Adipose tissue (tissue), 3 donors: ENCODE data around the gene TAF4. TPM values are rescaled to one million over a fixed set of nuclear protein-coding genes. Genes with fewer than 3 reads are reported as not detected.

Source experiments
- H3K27ac ChIP-seq: one replicate; pipeline ENCODE4 v1.5.1; 2013; ENCODE audit warnings: low read depth, low read length
- WGBS, 3 donors: extraction: QIAGEN DNeasy Blood & Tissue Kit; methylation state at CpG; one replicate each; pipeline ENCODE4 v1.1.7; 2013; 5-methylcytosine and 5-hydroxymethylcytosine counted together
- polyA plus RNA-seq, 3 donors: library from polyadenylated mRNA; stranded (reverse); fragments of 200-250 nt; gene quantifications; one replicate each; pipeline ENCODE4 v1.2.3, GENCODE V29; 2013
- donor health status: healthy with polysubstance abuse.
- donor health status: Bipolar disorder and iron deficiency.
- donor health status: healthy.

TAF4 gene
- polyA plus RNA-seq, 3 donors, result 4.5 to 5.8 (median 5.0) TPM

DNA sequence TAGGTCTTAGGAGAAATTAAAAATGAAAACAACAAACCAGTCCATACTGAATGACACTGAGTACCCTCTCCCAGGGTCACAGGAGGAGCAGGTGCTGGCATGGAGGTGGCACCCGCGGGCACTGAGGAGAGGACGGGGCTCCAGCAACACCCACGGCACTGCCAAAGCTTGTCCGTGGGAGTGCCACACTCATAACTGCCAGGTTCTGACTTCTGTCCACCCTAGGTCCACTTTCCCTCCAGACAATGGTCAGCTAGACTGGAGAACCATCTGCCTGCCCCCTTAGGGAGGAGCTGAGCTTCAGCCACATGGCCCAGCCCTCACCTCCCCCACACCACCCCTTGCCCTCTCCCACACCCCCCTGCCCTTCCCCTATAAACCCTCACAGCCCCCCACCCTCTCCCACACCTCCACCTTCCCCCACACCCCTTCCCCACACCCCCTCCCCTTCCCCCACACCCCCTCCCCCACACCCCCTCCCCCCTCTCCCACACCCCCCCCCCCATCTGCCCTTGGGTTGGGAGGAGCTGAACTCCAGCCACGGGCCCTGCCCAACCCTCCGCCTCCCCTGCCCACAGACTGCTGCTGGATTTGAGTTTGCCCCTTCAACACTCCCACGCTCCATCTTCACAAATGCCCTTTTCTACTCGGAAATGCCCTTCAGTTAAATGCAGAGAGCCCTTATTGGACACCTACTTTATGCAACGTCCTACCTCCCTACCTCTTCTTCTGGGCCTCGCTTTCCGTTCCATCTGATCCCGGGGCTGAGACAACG, 129.6 kb downstream of the TAF4 start:
- no peak overlapping the region for H3K27ac ChIP-seq
- 81 to 93% (median 84%) methylated on average over 12 to 14 of the region's 14 CpGs for WGBS, 3 donors

DNA sequence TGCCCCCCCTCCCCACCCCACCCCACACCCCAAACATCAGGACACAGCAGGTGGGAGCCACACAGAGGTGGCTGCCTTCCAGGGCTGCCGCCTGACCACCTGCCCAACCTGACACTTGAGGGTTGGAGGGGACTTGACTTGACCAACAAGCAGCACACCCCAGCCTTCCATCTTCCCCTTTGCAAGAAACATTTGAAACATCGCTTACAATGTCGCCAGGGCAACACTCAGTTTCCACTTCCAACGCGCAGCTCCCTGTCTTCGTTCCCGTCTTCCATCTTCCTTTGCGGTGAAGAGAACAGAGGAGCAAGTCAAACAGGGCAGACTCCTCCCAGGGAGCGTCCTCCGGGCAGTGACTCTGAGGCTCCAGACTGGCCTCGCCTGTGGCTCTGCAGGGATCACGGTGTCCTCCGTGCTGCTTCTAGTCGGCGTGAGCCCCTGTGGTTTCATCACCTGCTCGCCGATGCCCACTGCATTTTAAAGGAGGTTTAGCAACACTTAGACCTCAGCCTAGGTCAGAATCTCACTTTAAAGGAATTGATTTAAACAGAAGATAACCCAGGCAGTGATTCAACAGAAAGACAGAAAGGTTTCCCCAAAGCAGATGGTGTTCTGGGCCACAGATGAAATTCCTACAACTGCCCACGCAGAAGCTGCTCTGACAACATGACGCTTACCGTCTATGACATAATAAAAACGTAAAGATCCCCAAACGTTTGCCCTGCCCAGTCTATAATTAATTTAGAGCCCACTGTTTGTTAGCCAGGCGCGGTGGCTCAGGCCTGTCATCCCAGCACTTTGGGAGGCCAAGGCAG, 130.8 kb downstream of the TAF4 start:
- 57 to 73% (median 59%) methylated on average over 24 of the region's 24 CpGs for WGBS, 3 donors
- no peak overlapping the region for H3K27ac ChIP-seq

DNA sequence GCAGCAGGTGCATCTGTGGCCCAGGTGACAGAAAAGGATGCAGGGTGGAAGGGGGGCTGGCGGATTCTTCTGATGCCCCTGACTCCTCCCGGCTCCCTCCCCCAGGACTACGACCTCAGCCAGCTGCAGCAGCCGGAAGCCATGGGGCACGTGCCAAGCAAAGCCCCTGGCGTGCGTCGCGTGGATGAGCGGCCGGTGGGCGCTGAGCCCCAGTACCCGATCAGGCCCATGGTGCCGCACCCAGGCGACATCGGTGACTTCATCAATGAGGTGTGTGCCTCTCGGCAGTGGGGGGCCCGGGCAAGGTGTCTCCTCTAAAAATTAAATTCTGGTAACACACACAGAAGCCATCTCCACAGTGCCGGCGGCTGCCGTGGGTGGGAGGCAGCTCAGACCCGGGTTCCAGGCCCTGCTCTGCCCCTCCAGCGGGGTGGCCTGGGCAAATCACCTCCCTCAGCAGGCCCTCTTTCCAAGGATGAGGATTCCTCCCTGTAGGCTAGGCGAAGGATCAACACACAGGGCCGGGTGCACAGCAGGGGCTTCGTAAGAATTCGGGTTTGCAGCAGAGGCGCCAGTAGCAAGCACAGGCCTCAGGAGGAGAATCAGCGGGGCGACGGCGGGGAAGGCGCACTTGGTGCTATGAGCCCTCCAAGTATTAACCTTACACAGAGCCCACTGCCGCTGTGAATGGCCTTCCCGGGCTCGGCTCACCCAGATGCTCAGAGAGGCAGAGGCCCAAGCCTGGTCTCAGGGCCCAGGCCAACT, 131.5 kb downstream of the TAF4 start:
- no peak overlapping the region for H3K27ac ChIP-seq
- WGBS, 3 donors, result 77 to 83% (median 78%) methylated on average over 35 to 36 of the region's 36 CpGs

DNA sequence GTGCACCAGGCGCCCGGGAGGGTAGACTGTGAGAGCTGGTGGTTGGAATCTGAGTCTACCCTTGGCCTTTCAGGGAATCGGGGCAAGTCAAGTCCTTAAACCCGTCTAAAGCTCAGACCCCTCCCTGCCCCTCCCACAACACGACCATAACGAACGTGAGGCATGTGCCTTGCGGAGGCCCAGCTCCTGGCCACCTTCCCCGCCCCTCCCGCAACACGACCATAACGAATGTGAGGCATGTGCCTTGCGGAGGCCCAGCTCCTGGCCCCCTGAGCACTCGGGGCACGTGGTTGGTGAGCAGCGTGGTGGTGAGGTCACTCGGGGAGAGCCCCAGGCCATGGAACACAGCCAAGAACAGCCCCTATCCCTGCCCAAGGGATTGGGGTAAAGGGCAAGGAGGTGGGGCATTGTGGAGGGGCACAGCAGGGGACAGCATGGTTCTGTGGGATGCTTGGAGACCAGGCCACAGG, 132.2 kb downstream of the TAF4 start:
- WGBS, 3 donors, result 54 to 69% (median 62%) methylated on average over 17 of the region's 17 CpGs
- H3K27ac ChIP-seq, result no peak overlapping the region

DNA sequence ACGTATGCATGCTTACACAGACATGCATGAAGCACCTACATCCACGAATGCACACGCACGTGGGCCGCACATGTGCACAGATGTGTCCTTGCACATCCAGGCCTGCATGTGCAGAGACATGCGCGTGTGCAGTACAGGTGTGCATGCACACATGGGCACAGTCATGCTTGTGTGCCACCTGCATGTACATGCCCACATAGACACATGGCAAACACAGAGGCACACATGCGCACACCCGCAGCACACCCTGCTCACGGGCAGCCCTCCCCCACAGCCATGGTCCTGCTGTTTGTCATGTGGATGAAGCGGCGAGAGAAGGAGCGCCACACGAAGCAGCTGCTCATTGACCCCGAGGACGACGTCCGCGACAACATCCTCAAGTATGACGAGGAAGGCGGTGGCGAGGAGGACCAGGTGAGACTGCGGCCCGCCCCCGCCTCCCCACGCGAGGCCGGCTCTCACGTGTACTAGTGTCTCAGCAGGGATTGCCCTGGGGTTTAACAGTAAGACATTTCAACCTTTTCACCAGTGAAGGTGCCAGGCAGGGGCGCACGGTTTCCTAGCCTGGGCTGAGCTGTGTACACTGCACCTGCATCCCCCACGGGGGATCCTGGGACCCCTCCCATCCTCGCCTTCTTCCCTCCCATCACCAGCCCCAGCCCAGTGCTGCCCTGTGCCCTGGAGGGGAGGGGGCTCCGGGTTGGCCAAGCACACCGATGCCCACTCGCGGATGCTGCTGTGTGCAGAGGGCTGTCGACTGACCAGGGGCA, 132.8 kb downstream of the TAF4 start:
- 88 to 91% (median 89%) methylated on average over 38 of the region's 38 CpGs for WGBS, 3 donors
- H3K27ac ChIP-seq, result no peak overlapping the region

DNA sequence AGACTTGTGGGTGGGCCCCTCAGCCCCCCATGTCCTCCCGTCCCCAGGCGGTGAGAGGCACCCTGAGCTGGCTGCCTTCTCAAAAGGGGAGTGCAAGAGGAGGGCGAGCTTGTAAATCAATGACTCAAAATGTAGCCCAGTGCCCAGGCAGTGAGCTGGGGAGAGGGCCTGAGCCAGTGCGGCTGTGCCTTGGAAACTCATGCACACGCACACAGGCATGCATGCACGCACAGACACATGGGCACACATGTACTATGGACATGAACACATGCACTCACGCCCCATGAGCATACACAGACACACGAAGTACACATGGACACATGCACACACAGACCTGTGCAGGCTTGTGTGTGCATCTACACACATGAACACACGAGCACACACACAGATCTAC, 133.5 kb downstream of the TAF4 start:
- H3K27ac ChIP-seq, result no peak overlapping the region
- 78 to 92% (median 79%) methylated on average over 9 of the region's 9 CpGs for WGBS, 3 donors

DNA sequence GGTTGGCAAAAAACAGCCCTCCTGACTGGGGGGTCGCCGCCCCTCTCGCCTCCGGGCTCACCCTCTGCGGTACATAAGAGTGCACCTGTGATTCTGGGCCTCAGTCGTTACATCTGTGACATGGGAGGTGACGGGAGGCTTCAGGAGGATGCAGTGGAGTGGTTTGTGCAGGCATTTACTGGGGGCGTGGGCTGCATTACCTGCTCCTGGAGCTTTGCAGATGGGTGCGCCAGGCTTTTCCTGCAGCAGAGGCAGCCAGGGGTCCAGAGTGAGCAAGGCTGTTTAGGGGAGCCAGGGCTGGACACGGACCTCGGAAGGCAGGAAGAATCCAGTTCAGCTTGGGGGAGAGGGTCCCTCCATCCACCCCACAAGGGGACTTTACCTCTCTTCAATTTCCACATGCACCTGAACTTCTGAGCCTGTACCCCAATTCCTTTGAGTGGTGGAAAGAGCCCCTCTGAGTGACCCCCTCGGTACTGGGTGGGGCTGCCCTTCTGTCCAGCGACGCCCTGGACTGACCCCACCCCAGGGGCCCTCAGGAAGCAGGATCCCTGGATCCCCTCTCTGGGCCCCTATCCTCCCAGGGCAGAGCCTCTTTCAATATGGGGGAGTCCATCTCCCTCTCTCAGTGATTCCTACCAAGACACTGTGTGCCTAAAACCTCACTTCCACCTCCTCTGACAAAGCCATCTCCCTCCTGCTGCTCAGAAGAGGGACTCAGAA, 134.0 kb downstream of the TAF4 start:
- 83 to 92% (median 86%) methylated on average over 14 of the region's 14 CpGs for WGBS, 3 donors
- H3K27ac ChIP-seq, result no peak overlapping the region

DNA sequence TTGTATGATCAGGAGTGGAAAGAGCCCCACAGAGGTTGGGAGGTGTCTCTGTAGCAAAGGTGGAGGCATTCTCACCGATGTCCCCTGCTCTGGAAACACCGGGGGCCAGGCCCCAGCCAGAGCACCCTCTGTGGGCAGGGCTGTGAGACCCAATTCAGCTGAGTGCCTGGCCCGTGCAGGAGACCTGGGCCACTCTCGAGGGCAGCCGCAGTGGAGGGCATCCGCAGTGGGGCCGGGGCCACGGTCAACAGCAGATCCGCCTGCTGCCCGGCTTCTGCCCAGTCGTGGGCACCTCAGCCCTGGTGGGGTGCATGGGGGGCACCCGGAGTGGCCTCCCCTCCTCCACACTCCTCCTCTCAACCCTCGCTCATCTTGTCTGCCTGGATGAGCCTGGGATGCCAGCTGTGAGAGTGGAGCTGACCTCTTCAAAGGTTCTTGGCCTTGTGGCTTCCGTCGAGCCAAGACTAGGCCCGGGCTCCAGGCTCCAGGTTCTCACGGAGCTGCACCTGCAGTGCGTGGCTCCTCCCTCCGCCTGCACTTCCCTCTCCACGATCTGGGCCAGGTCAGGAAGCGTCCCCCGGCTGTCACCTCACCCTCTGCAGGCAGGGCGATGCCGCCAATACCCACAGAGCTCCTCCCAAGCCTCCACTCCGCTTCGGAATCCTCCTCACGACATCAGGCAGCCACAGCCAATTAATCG, 134.8 kb downstream of the TAF4 start:
- 79 to 88% (median 86%) methylated on average over 28 of the region's 28 CpGs for WGBS, 3 donors
- no peak overlapping the region for H3K27ac ChIP-seq

DNA sequence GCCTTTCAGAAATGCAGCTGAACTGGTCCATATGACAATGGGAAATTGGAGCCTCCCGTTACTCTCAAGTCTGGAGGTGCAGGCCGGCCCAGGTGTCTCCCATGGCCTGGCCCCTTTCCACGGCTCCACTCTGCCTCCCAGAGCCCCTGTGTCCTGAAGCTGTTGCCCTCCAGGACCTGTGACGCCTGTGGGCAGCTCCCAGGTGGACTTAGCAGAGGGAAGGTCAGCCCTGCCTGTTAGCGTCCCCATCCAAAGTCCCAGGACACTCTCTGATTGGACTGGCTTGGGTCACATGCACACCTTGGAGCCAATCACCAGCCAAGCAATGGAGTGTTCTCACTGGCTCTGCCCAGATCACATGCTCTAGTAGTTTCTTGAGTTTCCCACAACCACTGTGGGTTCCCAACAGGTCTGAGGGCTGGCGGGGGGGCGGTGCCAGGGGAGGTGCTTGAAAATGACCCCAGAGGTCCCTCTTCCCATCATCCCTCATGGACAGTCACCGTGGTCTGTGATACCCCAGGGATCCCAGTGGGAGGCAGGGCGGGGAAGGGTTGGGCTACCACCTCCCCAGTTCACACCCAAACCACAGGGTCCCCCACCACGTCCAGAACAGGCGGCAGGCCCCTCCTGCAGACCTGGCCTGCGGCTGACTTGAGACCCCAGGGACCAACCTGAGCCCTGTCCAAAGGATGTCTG, 135.6 kb downstream of the TAF4 start:
- no peak overlapping the region for H3K27ac ChIP-seq
- WGBS, 3 donors, result 86 to 94% (median 88%) methylated on average over 12 of the region's 12 CpGs

DNA sequence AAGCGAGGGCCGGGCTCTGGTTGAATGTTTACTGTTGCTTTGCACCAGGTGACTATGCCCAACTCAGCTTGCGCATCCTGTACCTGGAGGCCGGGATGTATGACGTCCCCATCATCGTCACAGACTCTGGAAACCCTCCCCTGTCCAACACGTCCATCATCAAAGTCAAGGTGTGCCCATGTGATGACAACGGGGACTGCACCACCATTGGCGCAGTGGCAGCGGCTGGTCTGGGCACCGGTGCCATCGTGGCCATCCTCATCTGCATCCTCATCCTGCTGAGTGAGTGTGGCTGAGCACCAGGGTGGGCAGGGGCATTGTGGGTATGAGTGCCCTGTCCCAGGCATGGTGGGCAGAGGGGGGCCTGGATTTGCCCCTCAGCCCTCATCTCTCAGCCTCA, 136.1 kb downstream of the TAF4 start:
- H3K27ac ChIP-seq, result no peak overlapping the region
- 95 to 97% (median 96%) methylated on average over 12 of the region's 12 CpGs for WGBS, 3 donors

DNA sequence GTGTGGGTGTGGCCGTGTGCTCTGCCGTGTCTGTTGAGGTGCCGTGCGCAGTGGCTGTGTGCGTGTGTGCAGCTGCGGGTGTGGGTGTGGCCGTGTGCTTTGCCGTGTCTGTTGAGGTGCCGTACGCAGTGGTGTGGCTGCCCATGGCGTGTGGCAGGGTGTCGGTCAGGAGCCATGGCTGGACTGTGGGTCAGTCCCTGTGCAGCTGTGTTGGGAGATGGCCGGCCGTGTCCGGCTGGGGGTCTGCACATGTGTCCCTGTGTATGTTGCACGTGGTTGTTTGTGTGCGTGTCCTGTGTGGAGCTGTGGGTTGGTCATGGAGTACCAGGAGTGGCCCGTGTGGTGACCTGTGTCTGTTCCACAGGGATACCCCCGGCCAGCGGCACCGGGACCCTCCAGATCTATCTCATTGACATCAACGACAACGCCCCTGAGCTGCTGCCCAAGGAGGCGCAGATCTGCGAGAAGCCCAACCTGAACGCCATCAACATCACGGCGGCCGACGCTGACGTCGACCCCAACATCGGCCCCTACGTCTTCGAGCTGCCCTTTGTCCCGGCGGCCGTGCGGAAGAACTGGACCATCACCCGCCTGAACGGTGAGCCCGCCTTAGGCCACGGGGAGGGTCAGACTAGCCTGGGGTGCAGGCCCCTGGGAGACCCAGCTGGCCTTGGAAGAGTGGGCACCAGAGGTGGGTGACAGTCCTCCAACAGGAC, 137.7 kb downstream of the TAF4 start:
- WGBS, 3 donors, result 92 to 93% (median 93%) methylated on average over 43 of the region's 43 CpGs

DNA sequence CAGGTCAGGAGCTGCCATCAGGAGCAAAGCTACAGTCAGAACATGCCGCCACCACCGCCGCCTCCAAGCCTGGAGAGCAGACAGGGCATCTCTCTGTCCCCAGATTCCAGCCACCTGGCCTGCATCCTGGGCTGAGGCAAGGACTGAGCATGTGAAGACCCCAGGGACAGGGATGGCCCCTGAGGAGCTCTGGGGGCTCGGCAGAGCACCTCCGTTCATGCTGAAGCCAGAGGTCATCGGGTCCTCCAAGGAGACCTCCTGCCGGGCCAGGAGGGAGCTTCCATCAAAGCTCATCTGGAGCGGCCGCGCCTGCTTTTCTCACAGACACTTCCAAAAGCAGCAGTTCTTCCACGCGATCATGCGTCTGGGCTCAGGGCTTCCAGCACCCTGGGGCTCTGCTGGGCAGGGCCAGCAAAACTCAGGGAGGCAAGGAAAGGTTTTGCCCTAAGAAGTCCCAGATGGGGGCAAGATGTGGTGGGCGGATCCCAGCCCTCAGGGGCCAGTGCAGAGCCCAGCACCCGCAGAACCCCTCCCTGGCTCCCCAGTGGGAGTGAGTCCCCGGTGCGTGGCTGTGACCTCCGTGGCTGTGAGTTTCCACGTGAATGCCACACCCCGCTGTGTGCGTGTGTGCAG, 138.4 kb downstream of the TAF4 start:
- no peak overlapping the region for H3K27ac ChIP-seq
- 85 to 89% (median 88%) methylated on average over 21 of the region's 21 CpGs for WGBS, 3 donors

More for the DNA sequence above, 137.7 kb downstream of the TAF4 start:
- H3K27ac ChIP-seq, result no peak overlapping the region

DNA sequence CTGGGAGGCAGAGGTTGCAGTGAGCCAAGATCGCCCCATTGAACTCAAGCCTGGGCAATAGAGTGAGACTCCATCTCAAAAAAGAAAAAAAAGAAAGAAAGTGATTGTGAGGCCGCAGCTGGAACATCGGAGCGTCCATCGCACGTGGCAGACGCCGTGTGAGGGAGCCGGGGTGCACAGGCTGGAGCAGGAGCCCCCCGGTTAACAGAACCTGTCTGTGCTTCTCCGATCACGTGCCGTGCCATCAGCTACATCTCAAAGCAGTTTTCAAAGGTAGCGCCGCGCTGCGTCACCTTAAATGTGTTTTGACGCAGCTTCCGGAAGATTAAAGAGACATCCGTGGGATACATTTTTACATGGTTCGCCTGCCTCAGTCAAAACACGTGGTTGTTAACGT, 138.9 kb downstream of the TAF4 start:
- 88 to 90% (median 89%) methylated on average over 23 of the region's 23 CpGs for WGBS, 3 donors

DNA sequence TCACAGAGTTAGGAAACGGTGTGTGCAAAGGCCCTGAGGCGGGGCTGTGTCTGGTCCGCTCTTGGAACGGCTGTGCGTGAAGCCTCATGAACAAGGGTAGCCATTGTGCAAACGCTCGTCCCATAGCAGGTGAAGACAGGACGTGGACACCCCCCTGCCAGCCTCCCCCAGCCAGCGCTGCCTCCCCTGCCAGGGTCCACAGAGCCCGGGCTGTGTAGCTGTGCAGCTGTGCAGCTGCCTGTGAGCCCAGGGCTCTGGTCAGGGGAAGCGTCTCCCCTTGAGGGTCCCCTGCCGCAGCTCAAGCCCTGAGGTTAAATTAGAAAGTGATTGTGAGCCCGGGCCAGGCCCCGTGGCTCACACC, 139.4 kb downstream of the TAF4 start:
- 79 to 88% (median 84%) methylated on average over 13 to 14 of the region's 14 CpGs for WGBS, 3 donors
- no peak overlapping the region for H3K27ac ChIP-seq

More for the DNA sequence above, 138.9 kb downstream of the TAF4 start:
- H3K27ac ChIP-seq, result no peak overlapping the region

DNA sequence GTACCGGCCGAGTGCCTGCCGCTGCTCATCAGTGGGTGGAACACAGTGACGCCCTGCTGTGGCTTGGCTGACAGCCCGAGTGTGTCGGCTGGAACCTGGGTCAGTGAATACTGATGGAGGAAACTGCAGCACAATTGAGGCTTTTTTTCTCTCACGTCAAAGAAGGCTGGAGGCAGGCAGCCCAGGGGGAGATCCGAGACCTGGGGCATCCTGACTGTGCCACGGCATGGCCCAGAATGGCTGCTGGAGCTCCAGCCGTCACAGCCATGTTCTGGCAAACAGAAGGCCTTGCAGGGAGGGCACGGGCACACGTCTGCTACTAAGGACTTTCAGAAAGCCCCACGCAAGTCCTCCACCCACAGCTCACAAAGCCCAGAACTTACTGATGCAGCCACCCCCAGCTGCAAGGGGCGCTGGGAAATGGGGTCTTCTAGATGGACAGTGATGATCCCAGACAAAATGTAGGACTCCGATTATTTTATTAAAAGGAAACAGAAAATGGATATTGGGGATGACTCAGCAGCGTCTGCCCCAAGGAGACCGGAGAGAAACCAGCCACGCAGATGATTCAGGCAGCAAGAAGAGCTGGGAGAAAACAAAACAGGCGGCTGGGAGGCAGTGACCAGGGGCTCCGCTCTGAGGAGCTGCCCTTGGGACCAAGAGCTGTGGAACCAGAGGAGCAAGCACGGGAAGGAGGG, 140.0 kb downstream of the TAF4 start:
- H3K27ac ChIP-seq, result no peak overlapping the region
- WGBS, 3 donors, result 76 to 78% (median 77%) methylated on average over 21 of the region's 21 CpGs
